GM19025 (cell line): ENCODE data around the gene MYL4.
"Not testable (repeated sequence)": the region's sequence is repeated elsewhere in the genome, so short reads cannot be mapped to it uniquely, and the experiment has no call there.

Experiments used
- ATAC-seq: cut with Tn5 transposase; IDR thresholded peaks from one replicate; pipeline ENCODE4 v1.9.1; 2021; ENCODE audit warnings: mild to moderate bottlenecking, low read depth, moderate library complexity; ENCODE audit not compliant: unreplicated experiment

Gene MYL4

DNA sequence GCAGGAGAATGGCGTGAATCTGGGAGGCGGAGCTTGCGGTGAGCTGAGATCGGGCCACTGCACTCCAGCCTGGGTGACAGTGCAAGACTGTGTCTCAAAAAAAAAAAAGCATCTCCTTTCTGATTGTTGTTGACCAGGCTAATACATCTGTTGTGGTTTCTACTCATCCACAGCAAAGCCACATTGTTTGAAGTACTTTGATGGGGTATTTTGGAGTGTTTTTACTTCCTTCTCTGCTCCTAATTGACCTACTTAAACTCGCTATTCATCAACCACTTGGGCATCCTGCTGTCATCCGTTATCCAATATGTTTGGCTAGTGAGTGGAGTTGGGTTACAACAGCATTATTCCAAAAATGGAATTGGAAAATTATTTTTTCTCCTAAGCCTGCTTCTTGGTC, 16.6 kb upstream of the MYL4 start:
- no peak for ATAC-seq

DNA sequence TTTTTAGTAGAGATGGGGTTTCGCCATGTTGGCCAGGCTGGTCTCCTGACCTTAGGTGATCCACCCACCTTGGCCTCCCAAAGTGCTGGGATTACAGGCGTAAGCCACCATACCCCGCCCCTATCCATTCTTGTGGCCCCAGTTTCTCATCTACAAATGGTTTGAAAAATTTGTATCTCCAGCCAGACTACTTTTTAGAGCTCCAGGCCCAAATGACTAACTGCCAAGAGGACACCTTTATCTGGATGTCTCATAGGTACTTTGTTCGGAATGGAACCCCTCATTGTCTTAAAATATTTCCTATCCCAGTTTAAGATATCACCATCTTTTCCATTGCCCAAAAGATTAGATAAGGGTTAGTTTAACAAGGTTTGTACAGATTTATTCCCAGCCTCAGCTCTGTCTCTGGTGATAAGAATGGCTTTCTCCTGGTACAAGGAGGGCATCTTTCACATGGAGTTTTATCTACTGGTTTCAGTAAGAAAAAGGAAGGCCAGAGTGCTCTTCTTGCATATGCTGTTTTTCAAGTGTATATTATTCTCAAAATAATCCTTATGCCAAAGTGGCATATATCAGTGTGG, 15.1 kb upstream of the MYL4 start:
- ATAC-seq: no peak

DNA sequence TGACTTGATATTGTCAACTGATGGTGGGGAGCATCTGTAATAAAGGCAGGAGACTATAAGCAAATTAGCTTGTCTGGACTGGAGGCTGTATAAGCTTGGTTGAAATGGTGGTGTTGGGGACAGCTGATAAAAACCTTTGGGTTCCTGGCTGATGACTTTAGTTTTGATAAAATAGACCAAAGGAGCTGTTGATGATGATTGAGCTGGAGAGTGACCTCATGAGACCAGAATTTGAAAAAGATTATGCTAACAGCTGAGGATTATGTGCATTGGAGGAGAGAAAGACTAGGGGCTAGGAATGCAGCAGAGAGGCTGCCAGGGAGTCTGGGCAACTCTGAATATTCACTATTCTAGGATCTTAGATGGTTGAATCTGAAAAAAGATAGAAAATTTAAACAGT, 11.3 kb upstream of the MYL4 start:
- no peak for ATAC-seq

DNA sequence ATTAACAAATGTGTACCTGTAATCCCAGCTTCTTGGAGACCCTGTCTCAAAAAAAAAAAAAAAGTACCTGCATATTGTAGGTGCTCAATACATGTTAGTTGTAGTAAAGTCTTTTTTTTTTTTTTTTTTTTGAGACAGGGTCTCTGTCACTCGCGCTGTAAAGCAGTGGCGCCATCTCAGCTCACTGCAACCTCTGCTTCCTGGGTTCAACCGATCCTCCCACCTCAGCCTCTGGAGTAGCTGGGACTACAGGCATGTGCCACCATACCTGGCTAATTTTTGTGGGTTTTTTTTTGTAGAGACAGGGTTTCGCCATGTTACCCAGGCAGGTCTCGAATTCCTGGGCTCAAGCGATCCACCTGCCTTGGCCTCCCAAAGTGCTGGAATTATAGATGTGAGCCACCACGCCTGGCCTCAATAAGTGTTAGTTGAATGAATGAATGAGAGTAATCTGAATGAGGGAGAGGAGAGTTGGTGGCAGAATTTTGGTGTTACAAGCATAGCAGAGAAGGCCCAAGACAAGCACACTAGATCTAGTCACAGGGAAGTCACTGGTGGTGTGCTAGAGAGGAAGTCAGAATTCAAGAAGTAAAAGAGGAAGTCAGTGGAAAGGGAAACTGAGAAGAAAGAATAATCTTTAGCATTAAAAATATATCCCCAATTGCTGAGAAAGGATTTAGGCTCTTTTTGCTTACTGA, 9.4 kb upstream of the MYL4 start:
- ATAC-seq: no peak

DNA sequence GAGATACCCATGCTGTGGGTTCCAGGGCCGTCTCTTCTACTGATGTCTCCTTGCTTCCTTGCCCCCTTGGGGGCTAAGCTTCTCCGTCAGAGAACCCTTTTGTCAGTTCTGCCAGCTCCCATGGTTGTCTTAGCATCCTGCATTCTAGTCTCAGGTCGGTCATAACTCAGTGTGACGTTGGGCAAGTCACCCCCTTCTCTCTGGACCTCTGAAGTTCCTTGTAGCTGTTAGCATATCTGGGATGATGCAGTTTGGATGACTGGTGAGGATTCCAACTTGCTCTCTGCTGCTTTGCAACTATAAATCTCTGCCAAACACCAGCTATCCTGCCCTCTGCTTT, 8.9 kb upstream of the MYL4 start:
- ATAC-seq: no peak

DNA sequence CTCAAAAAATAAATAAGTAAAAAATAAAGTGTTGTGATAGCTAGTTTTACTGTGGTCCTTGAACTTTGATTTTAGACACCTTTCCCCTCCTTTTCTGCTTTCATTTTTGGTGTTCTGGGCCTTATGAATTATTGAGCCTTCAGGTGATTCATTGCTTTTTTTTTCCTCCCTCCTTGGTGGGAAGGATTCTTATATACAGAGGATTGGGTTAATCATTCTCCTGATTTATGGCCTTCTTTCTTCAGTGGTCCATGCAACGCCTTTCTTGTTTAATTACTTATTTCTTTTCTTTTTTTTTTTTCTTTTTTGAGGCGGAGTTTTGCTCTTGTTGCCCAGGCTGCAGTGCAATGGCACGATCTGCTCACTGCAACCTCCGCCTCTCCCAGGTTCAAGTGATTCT, 8.0 kb upstream of the MYL4 start:
- ATAC-seq: no peak

DNA sequence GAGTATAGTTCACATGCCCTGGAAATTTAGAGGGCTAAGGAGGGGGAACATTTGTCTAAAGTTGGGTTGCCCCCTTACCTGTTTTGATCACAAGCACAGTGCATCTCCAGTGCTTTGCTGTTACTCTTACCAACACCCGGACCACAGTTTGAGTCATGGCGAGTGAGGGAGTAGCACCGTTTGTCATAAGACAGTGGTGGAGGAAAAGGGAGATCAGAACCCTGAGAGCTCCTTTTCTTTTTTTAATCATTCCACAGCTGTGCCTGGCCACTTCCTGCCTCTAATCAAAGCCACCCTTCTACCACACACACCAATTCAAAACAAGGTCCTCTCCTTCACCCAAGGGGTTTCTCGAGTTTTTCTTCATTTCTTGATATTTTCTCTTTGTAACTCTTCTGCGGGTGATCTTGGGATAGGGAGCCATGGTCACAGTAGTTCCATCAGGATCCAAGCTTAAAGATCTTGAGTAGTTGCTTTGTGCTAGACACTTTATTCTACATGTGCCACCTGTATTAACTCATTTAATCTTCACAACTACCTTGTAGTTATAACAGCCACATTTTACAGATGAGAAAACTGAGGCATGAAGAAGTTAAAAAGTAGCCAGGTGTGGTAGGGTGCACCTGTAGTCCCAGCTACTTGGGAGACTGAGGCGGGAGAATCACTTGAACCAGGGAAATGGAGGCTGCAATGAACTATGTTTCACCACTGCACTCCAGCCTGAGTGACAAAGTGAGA, 5.0 kb upstream of the MYL4 start:
- no peak for ATAC-seq

DNA sequence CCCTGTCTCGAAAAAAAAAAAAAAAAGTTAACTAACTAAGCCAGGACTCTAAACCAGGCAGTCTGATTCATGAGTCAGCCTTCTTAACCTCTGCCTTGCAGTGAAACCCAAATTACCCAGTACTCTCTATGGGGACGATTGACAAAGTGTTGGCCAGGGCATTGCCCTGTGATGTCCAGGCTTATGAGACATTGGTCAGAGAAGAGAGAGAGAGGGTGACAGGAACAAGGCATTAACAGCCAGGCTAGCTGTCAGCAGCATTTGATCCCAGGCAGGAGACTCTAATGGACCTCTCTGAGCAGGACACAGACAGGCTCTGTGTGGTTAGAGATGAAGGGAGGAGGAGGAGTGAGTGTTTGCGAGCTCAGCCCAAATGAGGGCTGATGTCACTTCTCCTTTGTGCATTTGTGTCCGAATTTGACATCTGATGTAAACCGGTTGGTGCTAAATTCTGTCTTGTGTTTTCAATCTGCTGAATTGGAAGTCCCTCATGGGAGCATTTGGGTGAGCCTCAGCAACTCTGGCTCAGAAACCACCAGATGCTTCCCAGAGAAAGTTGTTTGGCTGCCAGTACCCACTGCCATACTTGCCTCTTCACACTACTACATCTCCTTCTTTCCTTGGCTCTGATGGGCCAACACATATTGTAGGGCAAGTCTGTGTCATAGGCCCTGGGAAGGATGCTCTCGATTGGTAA, 4.3 kb upstream of the MYL4 start:
- ATAC-seq: peak; percentile 45

DNA sequence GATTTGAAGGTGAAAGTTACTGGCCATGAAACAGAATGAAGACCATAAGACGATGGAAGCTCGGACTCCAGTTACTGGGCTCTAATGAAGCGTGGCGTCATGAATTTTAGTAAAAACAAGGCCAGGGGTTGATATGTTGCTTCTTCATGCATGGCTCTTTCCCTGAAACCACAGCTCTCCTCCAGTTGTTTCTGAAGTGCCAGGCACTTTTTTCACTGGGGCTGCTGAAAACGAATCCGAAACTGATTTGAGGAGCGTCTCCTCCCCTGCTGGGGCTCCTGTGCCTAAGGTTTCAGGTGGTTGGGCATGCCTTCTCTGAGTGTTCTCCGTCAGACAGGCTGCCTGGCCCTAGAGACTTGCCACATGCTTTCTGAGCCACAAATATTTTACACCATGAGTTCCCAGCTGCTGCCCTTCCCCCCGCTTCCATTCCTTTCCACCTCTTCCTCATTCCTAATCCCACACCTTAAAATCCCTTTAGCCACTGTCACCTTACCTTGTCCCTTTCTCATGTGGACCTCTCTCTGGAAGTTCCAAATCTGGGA, 3.7 kb upstream of the MYL4 start:
- ATAC-seq: peak; percentile 52

DNA sequence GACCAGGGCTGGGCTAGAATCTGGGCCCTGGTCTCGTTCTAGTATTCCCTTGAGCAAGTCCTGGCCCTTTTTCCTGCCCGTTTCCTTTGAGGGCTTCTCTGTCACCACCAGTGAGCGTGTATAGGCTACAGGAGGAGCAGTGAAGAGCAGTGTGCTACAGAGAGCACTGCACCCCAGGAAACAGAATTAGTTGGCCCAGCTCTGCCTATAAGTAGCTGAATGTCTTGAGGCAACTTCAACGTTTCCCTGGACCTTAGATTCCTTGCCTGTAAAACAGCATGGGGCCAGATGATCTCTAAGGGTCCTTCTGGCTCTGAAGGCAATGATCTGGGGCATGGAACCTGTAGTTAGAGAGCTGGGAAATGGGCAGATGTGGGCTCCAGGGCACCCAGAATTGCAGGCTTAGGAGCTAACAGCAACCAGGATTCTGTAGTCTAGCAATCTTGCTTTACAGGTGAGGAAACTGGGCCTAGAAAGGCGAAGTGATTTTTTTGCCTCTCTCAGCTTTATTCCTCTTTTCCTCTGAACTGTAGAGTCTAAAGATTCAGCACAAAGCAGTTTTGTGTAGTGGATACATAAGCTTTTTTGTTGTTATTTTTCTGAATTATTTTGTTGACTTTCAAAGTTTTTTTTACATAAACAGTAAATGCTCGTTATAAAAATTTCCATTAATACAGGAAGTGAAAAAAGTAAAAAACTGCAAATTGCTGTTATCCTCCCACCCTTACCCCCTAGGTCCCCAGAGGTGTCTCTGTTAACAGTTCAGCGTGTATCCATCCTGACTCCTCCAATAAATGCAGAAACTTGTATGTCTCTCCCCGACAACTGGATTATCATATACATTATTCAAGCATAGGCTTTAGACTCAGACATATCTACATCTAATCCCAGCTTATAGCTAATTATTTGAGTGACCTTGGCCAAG, 1.7 kb upstream of the MYL4 start:
- ATAC-seq: no peak

DNA sequence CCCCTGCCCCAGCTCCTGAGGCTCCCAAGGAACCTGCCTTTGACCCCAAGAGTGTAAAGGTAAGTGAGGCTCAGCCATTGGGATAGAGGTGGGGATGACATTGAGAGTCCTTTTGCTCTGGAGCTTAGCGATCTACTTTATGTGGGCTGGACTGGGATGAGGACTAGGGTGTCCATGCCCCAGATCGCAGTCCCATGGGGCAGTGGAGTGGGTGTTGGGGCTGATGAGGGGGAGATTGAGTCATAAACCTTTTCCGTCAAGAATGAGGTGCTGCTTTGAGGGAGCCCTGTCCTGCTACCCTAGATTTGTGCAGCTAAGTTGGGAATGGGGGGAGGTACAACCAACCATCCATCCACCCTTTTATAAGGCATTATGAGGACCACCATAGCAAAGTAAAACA, 351 bp downstream of the MYL4 start:
- ATAC-seq: no peak

DNA sequence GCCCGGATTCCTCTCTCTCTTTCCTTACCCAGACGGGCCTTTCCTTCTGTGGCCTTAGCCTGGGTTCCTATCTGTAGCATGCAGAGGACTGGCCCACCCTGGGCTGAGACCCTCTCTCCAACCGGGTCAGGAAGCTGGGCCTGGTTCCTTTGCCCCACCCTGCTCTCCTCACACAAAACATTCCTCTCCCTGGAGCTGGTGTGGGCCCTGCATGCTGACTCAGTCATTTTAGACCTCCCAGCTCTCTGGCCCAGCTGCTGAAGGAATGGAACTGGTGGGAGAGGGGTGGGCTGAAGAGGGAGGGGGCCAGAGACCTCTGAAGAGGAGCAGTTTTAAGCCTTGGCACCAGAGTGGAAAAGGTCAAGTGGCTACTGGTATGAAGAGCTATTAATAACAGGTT, 957 bp downstream of the MYL4 start:
- no peak for ATAC-seq

DNA sequence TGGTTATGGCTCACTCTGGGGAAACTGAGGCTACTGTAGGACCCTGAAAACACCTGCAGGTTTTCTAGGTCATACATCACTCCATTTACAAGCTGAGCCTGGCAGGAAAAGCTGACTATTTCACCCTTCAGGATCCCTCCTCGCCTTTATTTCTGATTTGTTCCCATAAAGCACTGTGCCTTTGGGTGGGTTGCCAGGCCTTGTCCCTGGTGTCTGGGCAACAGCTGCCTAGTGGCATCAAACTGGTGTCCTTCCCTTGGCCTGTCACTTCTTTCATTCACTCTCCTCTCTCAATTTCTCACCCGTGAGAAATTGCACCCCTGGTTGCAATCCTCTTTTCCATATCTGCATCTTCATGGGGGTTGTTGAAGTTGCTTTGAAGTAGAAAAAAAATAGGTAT, 1.6 kb downstream of the MYL4 start:
- no peak for ATAC-seq

DNA sequence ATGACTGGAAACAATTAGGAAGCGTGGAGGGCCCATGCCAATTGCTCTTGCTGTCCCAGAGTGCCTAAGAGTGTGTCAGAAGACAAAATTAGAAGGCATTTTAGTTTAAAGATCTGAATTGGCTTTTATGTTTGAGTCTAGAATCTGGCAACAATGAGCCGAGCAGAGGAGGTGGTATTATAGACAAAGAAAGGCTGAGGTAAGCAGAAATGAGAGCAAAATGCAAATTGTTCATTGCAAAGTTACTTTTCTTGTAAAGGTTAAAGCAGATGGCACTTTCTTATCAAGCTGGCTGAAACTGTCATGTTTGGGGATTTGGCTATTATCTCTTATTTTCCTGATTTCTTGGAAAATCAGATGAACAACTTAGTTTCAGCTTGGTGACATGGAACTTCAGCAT, 3.3 kb downstream of the MYL4 start:
- no peak for ATAC-seq

DNA sequence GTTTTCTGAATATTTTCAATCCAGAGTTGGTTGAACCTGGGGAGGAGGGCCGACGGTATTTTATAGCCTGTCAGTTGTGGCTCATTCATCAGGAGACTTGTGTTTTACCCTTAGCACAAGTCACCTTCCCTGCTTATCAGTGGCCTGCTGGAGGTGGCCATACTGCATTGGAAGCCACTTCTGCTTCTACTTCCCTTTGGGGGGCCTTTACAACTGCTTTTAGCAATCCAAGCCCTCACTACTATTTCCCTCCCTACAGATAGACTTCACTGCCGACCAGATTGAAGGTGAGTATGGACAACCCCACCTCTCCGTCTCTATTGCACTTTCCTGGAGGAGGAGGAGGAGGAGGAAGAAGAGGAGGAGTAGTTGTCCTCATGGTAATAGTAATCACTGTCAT, 4.4 kb downstream of the MYL4 start:
- ATAC-seq: no peak

DNA sequence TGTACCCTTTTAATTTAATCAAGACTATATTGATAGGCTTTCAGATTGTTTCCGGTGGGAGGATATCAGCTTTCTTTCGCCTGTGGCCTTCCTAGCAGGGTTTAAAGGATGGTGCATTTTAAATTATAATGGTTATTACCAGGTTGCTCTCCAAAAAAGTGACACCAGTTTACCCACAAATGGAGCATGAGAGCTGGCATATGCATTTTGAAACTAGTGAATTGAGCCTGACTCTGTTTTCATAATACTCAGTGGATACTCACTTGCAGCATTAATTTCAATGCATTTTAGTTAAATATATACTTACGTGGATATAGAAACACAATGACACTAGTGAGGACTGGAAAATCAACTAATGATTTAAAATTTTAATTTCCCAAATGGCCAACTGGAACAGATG, 5.8 kb downstream of the MYL4 start:
- ATAC-seq: no peak

DNA sequence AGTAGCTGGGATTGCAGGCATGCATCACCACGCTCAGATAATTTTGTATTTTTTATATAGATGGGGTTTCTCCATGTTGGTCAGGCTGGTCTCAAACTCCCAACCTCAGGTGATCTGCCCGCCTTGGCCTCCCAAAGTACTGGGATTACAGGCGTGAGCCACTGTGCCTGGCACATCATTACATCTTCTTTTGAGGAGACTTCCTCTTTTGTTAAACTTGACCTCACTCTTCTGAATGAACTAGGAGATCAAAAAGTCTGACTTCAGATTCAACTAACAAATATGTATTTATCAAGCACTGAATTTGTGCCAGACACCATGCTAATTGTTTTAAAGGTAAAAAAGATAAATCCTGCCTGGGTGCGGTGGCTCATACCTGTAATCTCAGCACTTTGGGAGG, 7.7 kb downstream of the MYL4 start:
- not testable (repeated sequence) for ATAC-seq

DNA sequence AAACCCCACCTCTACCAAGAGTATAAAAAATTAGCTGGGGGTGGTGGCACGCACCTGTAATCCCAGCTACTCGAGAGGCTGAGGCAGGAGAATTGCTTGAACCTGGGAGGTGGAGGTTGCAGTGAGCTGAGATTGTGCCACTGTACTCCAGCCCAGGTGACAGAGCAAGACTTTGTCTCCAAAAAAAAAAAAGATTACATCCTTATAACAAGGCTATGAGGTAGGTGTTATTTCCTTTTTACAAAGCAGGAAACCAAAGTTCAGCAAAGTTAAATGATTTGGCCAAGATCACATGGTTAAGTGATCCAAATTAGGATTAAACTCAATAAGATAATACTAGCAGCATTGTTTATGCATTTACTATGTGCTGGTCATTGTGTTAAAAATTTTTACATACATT, 8.1 kb downstream of the MYL4 start:
- ATAC-seq: not testable (repeated sequence)

DNA sequence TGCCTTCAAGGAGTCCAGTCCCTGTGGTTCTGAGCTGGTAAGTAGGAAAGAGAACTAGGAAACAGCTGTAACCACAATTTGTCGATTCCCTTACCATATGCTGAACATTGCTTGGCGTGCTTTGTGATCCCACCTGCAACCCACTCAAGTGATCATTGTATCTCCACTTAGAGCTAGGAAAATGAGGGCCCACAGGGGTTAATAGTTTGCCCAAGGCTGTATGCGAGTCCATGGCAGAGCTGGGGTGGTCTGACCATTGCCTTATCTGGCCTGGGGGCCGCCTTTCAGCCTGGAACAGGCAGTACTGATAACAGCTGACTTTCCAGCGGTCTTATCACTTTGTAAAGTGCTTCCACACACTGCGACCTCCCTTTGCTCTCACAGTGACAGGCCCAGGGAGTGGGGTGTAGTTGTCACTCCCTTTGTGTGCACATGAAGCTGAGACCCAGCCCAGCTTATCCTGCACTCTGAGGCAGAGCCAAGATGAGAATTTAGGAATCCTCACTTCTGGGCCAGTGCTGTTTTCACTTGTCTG, 9.8 kb downstream of the MYL4 start:
- no peak for ATAC-seq
